Right lobe of liver (tissue), 4 donors: Measurements from ENCODE around the gene COL25A1.

Experiments used
- POLR2A ChIP-seq: fragments of 450-650 bp; IDR thresholded peaks from one replicate; pipeline ENCODE4 v1.6.1; 2017; ENCODE audit warnings: antibody characterized with exemption, mild to moderate bottlenecking
- TF ChIP-seq, protein P1 (sequence below), 4 donors: fragments of 200-600 bp in 3 of 4; fragments of 450-650 bp in 1 of 4; IDR thresholded peaks; one replicate each; pipeline versions ENCODE4 v1.5.1 to v1.8.0; 2016 to 2022; ENCODE audit warnings: antibody characterized with exemption in 4 of 4, mild to moderate bottlenecking in 2 of 4
- donor health status: DM: no; HTN: no; CAD: no.
- donor health status: DM: no; HTN: no; CAD: no.
- donor health status: DM: no; HTN: yes; CAD: no.

- TF ChIP-seq, protein P1, sequence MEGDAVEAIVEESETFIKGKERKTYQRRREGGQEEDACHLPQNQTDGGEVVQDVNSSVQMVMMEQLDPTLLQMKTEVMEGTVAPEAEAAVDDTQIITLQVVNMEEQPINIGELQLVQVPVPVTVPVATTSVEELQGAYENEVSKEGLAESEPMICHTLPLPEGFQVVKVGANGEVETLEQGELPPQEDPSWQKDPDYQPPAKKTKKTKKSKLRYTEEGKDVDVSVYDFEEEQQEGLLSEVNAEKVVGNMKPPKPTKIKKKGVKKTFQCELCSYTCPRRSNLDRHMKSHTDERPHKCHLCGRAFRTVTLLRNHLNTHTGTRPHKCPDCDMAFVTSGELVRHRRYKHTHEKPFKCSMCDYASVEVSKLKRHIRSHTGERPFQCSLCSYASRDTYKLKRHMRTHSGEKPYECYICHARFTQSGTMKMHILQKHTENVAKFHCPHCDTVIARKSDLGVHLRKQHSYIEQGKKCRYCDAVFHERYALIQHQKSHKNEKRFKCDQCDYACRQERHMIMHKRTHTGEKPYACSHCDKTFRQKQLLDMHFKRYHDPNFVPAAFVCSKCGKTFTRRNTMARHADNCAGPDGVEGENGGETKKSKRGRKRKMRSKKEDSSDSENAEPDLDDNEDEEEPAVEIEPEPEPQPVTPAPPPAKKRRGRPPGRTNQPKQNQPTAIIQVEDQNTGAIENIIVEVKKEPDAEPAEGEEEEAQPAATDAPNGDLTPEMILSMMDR (IDR thresholded peaks at IDR 0.05) = no peak
- no peak for TF ChIP-seq POLR2A
These were observed 170.9 kb downstream of the COL25A1 start for GRCh38 chr4:109131559-109131958.
